ENCODE data around the gene SLC11A1.

The SLC11A1 gene

GRCh38 chr2:218394298-218395089 lies 12.4 kb downstream of the SLC11A1 start:
- Mint-ChIP-seq H3K4me3 (peak overlapping the region; percentile 45), H3K27ac (peak overlapping the region; percentile 62), H3K36me3 (ENCODE audit: low read depth) (no peaks in the 10 kb centered on the region), H3K27me3 (ENCODE audit: low read depth) (no peaks in the 10 kb centered on the region), H3K4me1 (ENCODE audit: low read depth) (peaks cover 38% of the 10 kb centered on the region), H3K9me3 (no peaks in the 10 kb centered on the region)
- no peak for DNase-seq (ENCODE audit: low spot score)

- H3K4me1 Mint-ChIP-seq (ENCODE audit: low read depth) = peaks cover 38% of the 10 kb centered on the region
- H3K27ac Mint-ChIP-seq = peak overlapping the region; percentile 62
- H3K9me3 Mint-ChIP-seq = no peaks in the 10 kb centered on the region
Observed at GRCh38 chr2:218395090-218395444, 13.0 kb downstream of the SLC11A1 start.

GRCh38 chr2:218395456-218395825 lies 13.4 kb downstream of the SLC11A1 start:
- Mint-ChIP-seq H3K4me3 (peak overlapping the region; percentile 84), H3K4me1 (ENCODE audit: low read depth) (peaks cover 38% of the 10 kb centered on the region), H3K36me3 (ENCODE audit: low read depth) (peaks cover 2% of the 10 kb centered on the region), H3K27me3 (ENCODE audit: low read depth) (no peaks in the 10 kb centered on the region), H3K27ac (peak overlapping the region; percentile 90), H3K9me3 (no peaks in the 10 kb centered on the region)
- no peak for DNase-seq (ENCODE audit: low spot score)

More at GRCh38 chr2:218395090-218395444, 13.0 kb downstream of the SLC11A1 start:
- DNase-seq (ENCODE audit: low spot score) = no peak
- no peaks in the 10 kb centered on the region for H3K36me3 Mint-ChIP-seq (ENCODE audit: low read depth)
- peak overlapping the region; percentile 45 for H3K4me3 Mint-ChIP-seq
- no peaks in the 10 kb centered on the region for H3K27me3 Mint-ChIP-seq (ENCODE audit: low read depth)

DNA sequence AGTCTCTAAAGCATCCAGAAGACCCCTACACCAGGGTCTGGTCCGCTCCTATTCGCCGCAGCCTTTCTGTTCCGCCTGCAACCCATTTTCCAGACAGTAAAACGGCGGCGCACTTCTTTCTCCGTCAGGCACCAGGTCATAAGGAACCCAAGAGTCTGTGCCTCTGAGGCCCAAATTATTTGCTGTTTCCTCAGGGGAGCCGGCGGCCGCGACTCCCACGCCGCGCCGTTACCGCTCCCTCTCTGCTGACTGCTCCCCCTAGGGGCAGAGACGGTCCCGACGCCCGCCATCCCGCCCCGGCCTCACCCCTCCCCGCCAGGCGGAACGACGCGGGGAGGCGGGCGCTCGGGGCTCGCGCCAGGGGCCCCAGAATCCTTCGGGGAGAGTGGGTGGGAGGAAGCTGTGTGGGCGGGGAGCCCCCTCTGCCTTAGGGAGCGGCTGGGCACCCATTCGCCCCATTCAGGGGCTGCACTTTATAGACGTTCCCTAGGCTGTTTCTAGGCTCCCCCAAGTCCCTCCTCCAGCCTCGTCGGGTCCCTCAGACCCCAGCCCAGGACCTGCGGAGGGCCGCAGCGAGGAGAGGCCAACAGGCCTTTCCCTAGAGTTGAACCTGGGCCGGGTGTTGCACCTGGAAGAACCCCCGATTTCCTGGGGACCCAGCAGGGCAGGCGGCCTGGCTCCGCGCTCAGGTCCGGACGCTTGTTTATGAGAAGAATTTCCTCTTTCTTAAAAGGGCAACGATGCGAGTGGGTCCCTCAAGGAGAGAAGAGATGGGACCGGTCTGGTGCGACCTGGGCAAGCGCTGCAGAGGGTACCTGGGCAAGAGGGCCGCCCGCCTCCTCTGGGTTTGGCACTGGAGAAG lies 14.0 kb downstream of the SLC11A1 start:
- peak overlapping the region; percentile 92 for H3K4me3 Mint-ChIP-seq
- H3K36me3 Mint-ChIP-seq (ENCODE audit: low read depth) = peaks cover 2% of the 10 kb centered on the region
- peak; percentile 92 for DNase-seq (ENCODE audit: low spot score)
- peak overlapping the region; percentile 100 for H3K27ac Mint-ChIP-seq
- no peaks in the 10 kb centered on the region for H3K9me3 Mint-ChIP-seq
- no peaks in the 10 kb centered on the region for H3K27me3 Mint-ChIP-seq (ENCODE audit: low read depth)
- H3K4me1 Mint-ChIP-seq (ENCODE audit: low read depth) = peaks cover 38% of the 10 kb centered on the region

GRCh38 chr2:218396688-218397462 lies 14.8 kb downstream of the SLC11A1 start:
- peaks cover 38% of the 10 kb centered on the region for H3K4me1 Mint-ChIP-seq (ENCODE audit: low read depth)
- no peaks in the 10 kb centered on the region for H3K27me3 Mint-ChIP-seq (ENCODE audit: low read depth)
- peak overlapping the region; percentile 92 for H3K4me3 Mint-ChIP-seq
- H3K36me3 Mint-ChIP-seq (ENCODE audit: low read depth) = peaks cover 9% of the 10 kb centered on the region
- peak; percentile 58 for DNase-seq (ENCODE audit: low spot score)
- no peaks in the 10 kb centered on the region for H3K9me3 Mint-ChIP-seq
- H3K27ac Mint-ChIP-seq = peak overlapping the region; percentile 100

DNA sequence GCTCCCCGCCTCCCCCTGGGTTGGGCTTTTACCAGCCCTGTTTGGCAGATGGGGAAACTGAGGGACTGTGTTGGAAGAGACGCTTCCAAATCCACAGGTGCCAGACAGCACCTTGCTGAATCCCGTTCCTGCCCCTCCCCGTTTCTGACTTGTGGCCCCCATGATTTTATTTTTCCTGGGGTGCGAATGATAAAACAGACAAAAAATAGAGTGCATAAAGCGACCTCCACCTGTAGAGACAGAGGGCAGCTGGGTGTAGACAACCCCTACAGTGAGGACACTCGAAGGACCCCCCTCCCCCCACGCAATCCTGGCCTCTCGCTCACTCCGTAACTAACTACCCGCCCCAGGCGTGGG lies 15.4 kb downstream of the SLC11A1 start:
- Mint-ChIP-seq H3K4me3 (peak overlapping the region; percentile 92), H3K9me3 (no peaks in the 10 kb centered on the region), H3K27ac (peak overlapping the region; percentile 100), H3K27me3 (ENCODE audit: low read depth) (no peaks in the 10 kb centered on the region), H3K36me3 (ENCODE audit: low read depth) (peaks cover 13% of the 10 kb centered on the region), H3K4me1 (ENCODE audit: low read depth) (peaks cover 38% of the 10 kb centered on the region)
- DNase-seq (ENCODE audit: low spot score) = no peak

GRCh38 chr2:218397820-218398436 lies 15.9 kb downstream of the SLC11A1 start:
- Mint-ChIP-seq H3K27ac (peak overlapping the region; percentile 100), H3K4me3 (peak overlapping the region; percentile 92), H3K4me1 (ENCODE audit: low read depth) (peaks cover 37% of the 10 kb centered on the region), H3K9me3 (no peaks in the 10 kb centered on the region), H3K27me3 (ENCODE audit: low read depth) (no peaks in the 10 kb centered on the region), H3K36me3 (ENCODE audit: low read depth) (peaks cover 15% of the 10 kb centered on the region)
- DNase-seq (ENCODE audit: low spot score) = peak; percentile 76

DNA sequence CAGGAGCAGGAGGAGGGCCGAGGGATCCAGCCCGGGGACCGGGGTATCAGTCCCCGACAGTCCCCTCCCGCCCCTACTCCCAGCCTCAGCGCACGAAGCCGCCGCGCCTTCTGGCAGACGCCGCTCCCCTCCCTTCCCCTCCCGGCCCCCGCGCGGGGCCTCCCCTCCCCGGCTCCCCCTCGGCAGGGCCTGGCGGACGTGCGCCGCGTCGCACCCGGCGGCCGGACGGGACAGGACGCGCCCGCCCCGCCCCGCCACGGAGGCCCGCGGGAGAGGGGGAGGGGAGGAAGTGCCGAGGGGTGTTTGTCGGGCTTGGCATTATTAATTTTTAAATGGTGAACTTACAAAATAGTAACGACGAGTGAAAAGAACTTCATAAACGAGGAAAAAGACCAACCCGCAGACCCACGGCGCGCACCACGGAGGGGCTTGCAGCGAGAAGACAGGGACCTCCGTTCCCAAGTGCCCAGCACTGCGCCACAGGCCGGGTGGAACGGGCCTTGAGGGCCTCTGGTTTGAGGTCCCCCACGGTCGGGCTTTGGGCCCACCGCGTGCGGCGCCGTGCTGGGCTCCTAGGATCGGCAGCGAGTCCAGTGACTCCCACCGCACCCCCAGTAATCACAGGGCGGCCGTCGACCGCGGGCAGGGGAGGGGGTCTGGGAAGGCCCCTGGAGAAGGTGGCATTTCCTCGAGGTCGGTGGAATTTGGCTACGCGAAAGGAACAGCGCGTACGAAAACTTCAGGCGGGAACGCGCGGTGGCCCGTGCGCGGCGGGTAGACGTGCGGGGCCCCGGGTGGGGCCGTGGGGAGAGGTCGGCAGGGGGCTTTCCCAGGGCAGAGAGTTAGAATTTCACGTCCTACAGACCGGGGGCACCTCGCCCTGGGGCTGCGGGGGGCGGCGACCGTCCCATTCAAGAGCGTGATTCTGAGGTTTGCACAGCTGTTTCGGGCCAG lies 16.6 kb downstream of the SLC11A1 start:
- peak; percentile 71 for DNase-seq (ENCODE audit: low spot score)
- no peaks in the 10 kb centered on the region for H3K9me3 Mint-ChIP-seq
- peak overlapping the region; percentile 100 for H3K27ac Mint-ChIP-seq
- H3K36me3 Mint-ChIP-seq (ENCODE audit: low read depth) = peaks cover 21% of the 10 kb centered on the region
- H3K4me1 Mint-ChIP-seq (ENCODE audit: low read depth) = peaks cover 37% of the 10 kb centered on the region
- peak overlapping the region; percentile 92 for H3K4me3 Mint-ChIP-seq
- no peaks in the 10 kb centered on the region for H3K27me3 Mint-ChIP-seq (ENCODE audit: low read depth)

DNA sequence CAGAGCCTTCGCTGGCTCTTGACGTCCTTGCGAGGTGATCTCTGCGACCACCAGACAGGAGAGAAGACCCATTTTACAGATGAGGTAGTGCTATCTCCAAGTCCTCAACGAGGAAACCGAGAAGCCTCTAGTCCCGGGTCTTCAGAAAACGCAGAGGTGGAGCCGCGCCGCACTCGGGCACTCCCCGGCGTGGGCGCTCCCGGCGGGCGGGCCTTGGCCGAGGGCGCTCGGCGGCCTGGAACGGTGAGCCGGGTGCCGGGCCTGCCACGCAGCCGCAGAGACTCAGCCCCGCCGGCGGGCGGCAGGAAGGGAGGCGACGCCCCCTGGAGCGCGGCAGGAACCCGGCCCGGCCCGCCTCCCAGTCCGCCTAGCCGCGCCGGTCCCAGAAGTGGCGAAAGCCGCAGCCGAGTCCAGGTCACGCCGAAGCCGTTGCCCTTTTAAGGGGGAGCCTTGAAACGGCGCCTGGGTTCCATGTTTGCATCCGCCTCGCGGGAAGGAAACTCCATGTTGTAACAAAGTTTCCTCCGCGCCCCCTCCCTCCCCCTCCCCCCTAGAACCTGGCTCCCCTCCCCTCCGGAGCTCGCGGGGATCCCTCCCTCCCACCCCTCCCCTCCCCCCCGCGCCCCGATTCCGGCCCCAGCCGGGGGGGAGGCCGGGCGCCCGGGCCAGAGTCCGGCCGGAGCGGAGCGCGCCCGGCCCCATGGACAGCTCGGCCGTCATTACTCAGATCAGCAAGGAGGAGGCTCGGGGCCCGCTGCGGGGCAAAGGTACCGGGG lies 17.5 kb downstream of the SLC11A1 start, which contains the start of gene CTDSP1:
TSS of gene CTDSP1 (plus strand) at position 478 of the 776 bp plus-strand sequence. CDS start at position 701, 223 bp downstream.
- Mint-ChIP-seq H3K27me3 (ENCODE audit: low read depth) (no peaks in the 10 kb centered on the region), H3K4me1 (ENCODE audit: low read depth) (peaks cover 34% of the 10 kb centered on the region), H3K4me3 (peak within 1 kb of the TSS; percentile 96), H3K27ac (peak within 1 kb of the TSS; percentile 93), H3K9me3 (no peaks in the 10 kb centered on the region), H3K36me3 (ENCODE audit: low read depth) (peaks cover 28% of the 10 kb centered on the region)
- DNase-seq (ENCODE audit: low spot score) = peak; percentile 94

- Mint-ChIP-seq H3K27me3 (ENCODE audit: low read depth) (no peaks in the 10 kb centered on the region), H3K36me3 (ENCODE audit: low read depth) (peaks cover 35% of the 10 kb centered on the region), H3K4me1 (ENCODE audit: low read depth) (peaks cover 33% of the 10 kb centered on the region), H3K9me3 (no peaks in the 10 kb centered on the region), H3K4me3 (peak overlapping the region; percentile 96), H3K27ac (peak overlapping the region; percentile 93)
- no peak for DNase-seq (ENCODE audit: low spot score)
Observed at GRCh38 chr2:218400167-218400929, 18.3 kb downstream of the SLC11A1 start.

- DNase-seq (ENCODE audit: low spot score) = no peak
- Mint-ChIP-seq H3K27ac (no peak overlapping the region), H3K27me3 (ENCODE audit: low read depth) (no peaks in the 10 kb centered on the region), H3K9me3 (no peaks in the 10 kb centered on the region), H3K4me1 (ENCODE audit: low read depth) (peaks cover 36% of the 10 kb centered on the region), H3K36me3 (ENCODE audit: low read depth) (peaks cover 37% of the 10 kb centered on the region), H3K4me3 (peak overlapping the region; percentile 96)
Observed at GRCh38 chr2:218400930-218401881, 19.1 kb downstream of the SLC11A1 start.

All from T-helper 2 cell treated with Interferon-gamma antibody and Interleukin-4, amounts not matched to agents 5 μg/mL and 100 μg/mL, for 36 hours (primary cell).